K562 (cell line): ENCODE results near the gene GNAT1. TPM values are rescaled to one million over a fixed set of nuclear protein-coding genes. Genes with fewer than 3 reads are reported as not detected.

ENCODE experiments used
- ATAC-seq: fragments of 200-7000 bp; cut with Tn5 transposase; 3 replicates; pipeline ENCODE4 v1.9.1; 2020; ENCODE audit warnings: moderate library complexity
- BruUV-seq: library from RNA; stranded (reverse); fragments of 400-500 nt; replicated peaks from 2 replicates; lab custom pipeline; 2021; lab: Mats Ljungman, UMichigan
- CTCF ChIA-PET: fragments of 300-600 bp; formaldehyde crosslinking; extraction: SDS; loops from one replicate; lab custom pipeline; 2021; ENCODE audit warnings: low intra/inter-chr PET ratio; lab: Yijun Ruan, JAX
- POLR2A ChIA-PET: fragments of 300-600, 350-650 bp; sonication (Branson Sonifier 250); formaldehyde crosslinking; extraction: SDS; loops from one replicate; lab custom pipeline; 2021; ENCODE audit warnings: antibody characterized with exemption, inconsistent platforms; lab: Yijun Ruan, JAX
- DNase-seq, 4 experiments: peaks; one replicate each; pipeline versions ENCODE4 v3.0.0 to v3.0.0-alpha.2; 2011 to 2018; ENCODE audit warnings: low spot score in 3 of 4, mixed read lengths in 3 of 4; ENCODE audit errors: extremely low read depth in 1 of 4
- FAIRE-seq: peaks from 2 replicates; lab custom pipeline; 2011; peaks lifted over from hg19 to GRCh38; lab: Jason Lieb, UNC
- H2AFZ ChIP-seq: 2 replicates; pipeline ENCODE4 v1.6.0; 2011; ENCODE audit warnings: low read depth, low read length, control low read depth, inconsistent platforms
- H3K27ac ChIP-seq: fragments of 200-600 bp; 3 replicates; pipeline ENCODE4 v1.8.0; 2011; ENCODE audit warnings: low read depth, mild to moderate bottlenecking, control low read depth, inconsistent platforms, low read length, moderate library complexity, mixed read lengths; ENCODE audit errors: extremely low read depth
- H3K27me3 ChIP-seq, 2 experiments: fragments of 300-600 bp in 1 of 2; 2 replicates in 1 of 2; 3 replicates in 1 of 2; pipeline versions ENCODE4 v1.6.0 to v1.8.0; 2011; ENCODE audit warnings: inconsistent platforms in 2 of 2, low read length in 2 of 2, mild to moderate bottlenecking in 1 of 2, mixed read lengths in 1 of 2, moderate library complexity in 1 of 2; ENCODE audit not compliant: control insufficient read depth in 2 of 2, insufficient read depth in 2 of 2
- H3K36me3 ChIP-seq: fragments of 300-600 bp; 3 replicates; pipeline ENCODE4 v1.8.0; 2011; ENCODE audit warnings: mild to moderate bottlenecking, low read length, inconsistent platforms; ENCODE audit not compliant: control insufficient read depth, insufficient read depth
- H3K4me1 ChIP-seq, 2 experiments: fragments of 200-600 bp in 1 of 2; replicated peaks in 1 of 2; 2 replicates in 1 of 2; 3 replicates in 1 of 2; pipeline versions ENCODE4 v1.5.1 to v1.8.0; 2011; ENCODE audit warnings: inconsistent platforms in 2 of 2, low read length in 2 of 2, mild to moderate bottlenecking in 1 of 2, mixed read lengths in 1 of 2, moderate library complexity in 1 of 2; ENCODE audit not compliant: control insufficient read depth in 2 of 2, insufficient read depth in 2 of 2
- H3K4me2 ChIP-seq: 2 replicates; pipeline ENCODE4 v1.6.1; 2011; ENCODE audit warnings: low read length, control low read depth, inconsistent platforms, mixed read lengths; ENCODE audit not compliant: insufficient read depth
- H3K4me3 ChIP-seq: fragments of 200-600 bp; sonication (generic), shearing (Covaris generic); 2 replicates; pipeline ENCODE4 v1.5.1; 2016; ENCODE audit warnings: control low read depth, inconsistent platforms
- H3K79me2 ChIP-seq: fragments of 200-600 bp; 3 replicates; pipeline ENCODE4 v1.8.0; 2011; ENCODE audit warnings: low read length, inconsistent platforms; ENCODE audit not compliant: control insufficient read depth, insufficient read depth
- H3K9ac ChIP-seq, 2 experiments: 2 replicates each; pipeline versions ENCODE4 v1.6.0 to v1.6.1; 2011; ENCODE audit warnings: low read depth in 2 of 2, low read length in 2 of 2, control low read depth in 1 of 2, inconsistent platforms in 1 of 2, mild to moderate bottlenecking in 1 of 2, mixed read lengths in 1 of 2; ENCODE audit not compliant: insufficient read depth in 1 of 2
- H3K9me1 ChIP-seq: one replicate; pipeline ENCODE4 v1.6.0; 2011; ENCODE audit warnings: inconsistent platforms, mild to moderate bottlenecking, low read length, moderate library complexity; ENCODE audit not compliant: control insufficient read depth, insufficient read depth
- H3K9me3 ChIP-seq: replicated peaks from 2 replicates; pipeline ENCODE4 v1.5.1; 2011; ENCODE audit warnings: low read depth, low read length, inconsistent platforms; ENCODE audit not compliant: control insufficient read depth, insufficient read depth
- H4K20me1 ChIP-seq: replicated peaks from 2 replicates; pipeline ENCODE4 v1.6.1; 2011; ENCODE audit warnings: low read length, inconsistent platforms, mixed read lengths; ENCODE audit not compliant: control insufficient read depth, insufficient read depth
- CHD1 ChIP-seq: fragments of 200-600 bp; sonication (generic); IDR thresholded peaks from one replicate; pipeline ENCODE4 v1.6.1; 2012; ENCODE audit warnings: mild to moderate bottlenecking, moderate library complexity, low read length, inconsistent platforms
- GATAD2B ChIP-seq: fragments of 450-650 bp; IDR thresholded peaks from 2 replicates; pipeline ENCODE4 v1.6.1; 2017; ENCODE audit warnings: mild to moderate bottlenecking, borderline replicate concordance
- HDGF ChIP-seq: fragments of 450-650 bp; IDR thresholded peaks from 2 replicates; pipeline ENCODE4 v1.6.1; 2016
- HLTF ChIP-seq: fragments of 450-650 bp; IDR thresholded peaks from 2 replicates; pipeline ENCODE4 v1.6.1; 2016
- MEF2D ChIP-seq: conservative IDR thresholded peaks from 2 replicates; pipeline ENCODE4 v1.6.1; 2016; ENCODE audit warnings: low read depth, missing genetic modification characterization, missing compliant biosample characterization
- SAFB ChIP-seq: fragments of 200-400 bp; formaldehyde crosslinking; IDR thresholded peaks from 2 replicates; pipeline ENCODE4 v1.6.1; 2017; ENCODE audit warnings: low read depth, low read length, borderline replicate concordance
- SIX5 ChIP-seq, 2 experiments: IDR thresholded peaks; 2 replicates each; pipeline ENCODE4 v1.6.1; 2011; ENCODE audit warnings: low read length in 2 of 2, borderline replicate concordance in 1 of 2, low read depth in 1 of 2, mild to moderate bottlenecking in 1 of 2, moderate library complexity in 1 of 2; ENCODE audit not compliant: insufficient read depth in 1 of 2
- TCFL5 ChIP-seq: fragments of 250-450 bp; sonication (Bioruptor Pico); conservative IDR thresholded peaks from 2 replicates; pipeline ENCODE4 v1.6.1; 2021; ENCODE audit warnings: mild to moderate bottlenecking, moderate library complexity, matching md5 sums
- ZFPM2 ChIP-seq: fragments of 250-450 bp; sonication (Bioruptor Pico); IDR thresholded peaks from 2 replicates; pipeline ENCODE4 v1.5.1; 2022; ENCODE audit warnings: mild to moderate bottlenecking
- ZKSCAN8 ChIP-seq: fragments of 200-800 bp; sonication (Bioruptor generic); IDR thresholded peaks from 2 replicates; pipeline ENCODE4 v1.6.1; 2016; ENCODE audit warnings: missing genetic modification characterization, missing compliant biosample characterization
- WGBS: fragments of 100-300 bp; shearing (Covaris generic); methylation state at CpG from one replicate; pipeline ENCODE4 v1.1.6; 2016; ENCODE audit warnings: low coverage, mixed read lengths; ENCODE audit not compliant: insufficient coverage; ENCODE audit errors: missing lambda C conversion rate; 5-methylcytosine and 5-hydroxymethylcytosine counted together
- in situ Hi-C: fragments of 300-500 bp; cut with MboI; formaldehyde crosslinking; loops from 4 replicates; pipeline ENCODE4 v1.15.0; 2018; ENCODE audit warnings: inconsistent platforms, mixed read lengths
- intact Hi-C: fragments of 100-400 bp; cut with micrococcal nuclease; formaldehyde crosslinking; loops from 2 replicates; pipeline ENCODE4 v1.14.2; 2022
- polyA plus RNA-seq, 8 experiments: library from polyadenylated mRNA; depleted of rRNA in 4 of 8; stranded (reverse) in 5 of 8; unstranded in 3 of 8; fragments of >200 nt; fragmentation: Nextera tagmentation in 2 of 8; fragmentation: Illumina TruSeq in 1 of 8; extraction: Ambion mirVana in 2 of 8; extraction: Trizol in 1 of 8; gene quantifications; 2 replicates each; pipeline versions ENCODE4 v1.2.1 to v1.2.3, GENCODE V29; 2011 to 2014; ENCODE audit warnings: inconsistent platforms in 1 of 8, missing spikeins in 1 of 8
- total RNA-seq, 7 experiments: library from RNA; depleted of rRNA in 6 of 7; stranded (reverse); fragments of >200 nt in 6 of 7; fragmentation: Illumina TruSeq in 2 of 7; extraction: Trizol in 2 of 7; gene quantifications; 2 replicates each; pipeline versions ENCODE4 v1.2.1 to v1.2.3, GENCODE V29; 2011 to 2021; ENCODE audit warnings: low replicate concordance in 1 of 7
- TF ChIP-seq, protein P1 (sequence below): fragments of 250-450 bp; sonication (Bioruptor Pico); IDR thresholded peaks from 2 replicates; pipeline ENCODE4 v1.5.0; 2020; ENCODE audit warnings: mild to moderate bottlenecking

GNAT1 gene
- total and polyA plus RNA-seq, 9 of the 15 experiments (the other 6 are each of a cell fraction or from before 2014, with no cell fraction given), result not detected

DNA sequence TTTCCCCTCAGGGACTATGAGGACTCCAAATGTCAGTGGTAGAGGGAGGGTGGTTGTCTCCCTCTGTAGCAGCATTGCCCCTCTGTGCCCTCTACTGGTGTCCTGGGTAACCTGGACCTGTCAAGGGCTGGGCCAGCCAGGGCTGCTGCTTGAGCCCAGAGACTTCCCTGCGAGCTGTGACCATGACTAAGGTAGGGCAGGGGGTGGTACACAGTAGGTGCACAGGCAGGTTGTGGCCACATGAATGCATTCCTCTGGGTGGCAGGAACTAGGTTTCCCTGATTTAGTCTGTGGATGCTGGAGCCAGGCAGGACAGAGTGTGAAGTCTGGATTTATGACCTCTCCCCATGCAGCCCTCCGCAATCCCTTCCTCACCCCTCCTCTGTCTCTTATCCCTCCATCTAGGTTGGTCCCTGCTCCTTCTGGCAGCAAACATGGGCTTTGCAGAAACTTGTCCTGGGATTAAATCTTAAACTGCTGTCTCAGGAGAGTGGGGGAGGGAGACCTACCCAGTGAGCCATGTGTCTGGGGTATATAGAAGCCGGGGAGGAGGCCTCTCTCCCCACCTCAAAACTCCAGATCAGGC is 45.0 kb upstream of the GNAT1 start:
- BruUV-seq, result no TSS peak
- Histone ChIP-seq H3K9ac (no peak overlapping the region), H4K20me1 (no peaks in the 10 kb centered on the region), H3K4me1 (peaks cover 0 to 5% of the 10 kb centered on the region in 2 experiments; a peak in 2 of 5 replicates), H3K79me2 (no peaks in the 10 kb centered on the region), H2AFZ (no peak overlapping the region), H3K27ac (no peak overlapping the region), H3K9me1 (no peaks in the 10 kb centered on the region), H3K4me3 (no peak overlapping the region), H3K9me3 (no peaks in the 10 kb centered on the region), H3K4me2 (no peak overlapping the region), H3K36me3 (no peaks in the 10 kb centered on the region), H3K27me3 (no peaks in the 10 kb centered on the region)
- POLR2A ChIA-PET, result no interaction called here
- in situ Hi-C loops (no loop called here), intact Hi-C loops (no loop called here)
- 15% methylated on average over 2 of the region's 3 CpGs for WGBS
- DNase-seq (no peak), ATAC-seq (no peak), FAIRE-seq (no peak)
- CTCF ChIA-PET, result no interaction called here
- TF ChIP-seq TCFL5, result no peak
- no peak for TF ChIP-seq SAFB
- TF ChIP-seq CHD1, result no peak
- no peak for TF ChIP-seq HLTF
- no peak for TF ChIP-seq GATAD2B
- no peak for TF ChIP-seq SIX5 (IDR thresholded peaks at IDR 0.05; ENCODE audit: borderline replicate concordance in 1 of 2, insufficient read depth in 1 of 2, low read depth in 1 of 2, low read length in 2 of 2)
- TF ChIP-seq, protein P1, sequence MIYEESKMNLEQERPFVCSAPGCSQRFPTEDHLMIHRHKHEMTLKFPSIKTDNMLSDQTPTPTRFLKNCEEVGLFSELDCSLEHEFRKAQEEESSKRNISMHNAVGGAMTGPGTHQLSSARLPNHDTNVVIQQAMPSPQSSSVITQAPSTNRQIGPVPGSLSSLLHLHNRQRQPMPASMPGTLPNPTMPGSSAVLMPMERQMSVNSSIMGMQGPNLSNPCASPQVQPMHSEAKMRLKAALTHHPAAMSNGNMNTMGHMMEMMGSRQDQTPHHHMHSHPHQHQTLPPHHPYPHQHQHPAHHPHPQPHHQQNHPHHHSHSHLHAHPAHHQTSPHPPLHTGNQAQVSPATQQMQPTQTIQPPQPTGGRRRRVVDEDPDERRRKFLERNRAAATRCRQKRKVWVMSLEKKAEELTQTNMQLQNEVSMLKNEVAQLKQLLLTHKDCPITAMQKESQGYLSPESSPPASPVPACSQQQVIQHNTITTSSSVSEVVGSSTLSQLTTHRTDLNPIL (CRISPR knock-in tag), result no peak
- TF ChIP-seq ZFPM2 (CRISPR knock-in tag), result no peak
- TF ChIP-seq ZKSCAN8, result no peak
- TF ChIP-seq MEF2D (tag), result no peak
- no peak for TF ChIP-seq HDGF
